Uterus (tissue), 4 donors: ENCODE measurements around the gene CHST8. TPM values are rescaled to one million over a fixed set of nuclear protein-coding genes. Genes with fewer than 3 reads are reported as not detected.

Source experiments
- DNase-seq, 2 donors: peaks; one replicate each; pipeline ENCODE4 v3.0.0-alpha.2; 2019 to 2020
- H3K27ac ChIP-seq, 2 donors: fragments of 200-600 bp; sonication (generic); 1 replicate in 1 of 2; 2 replicates in 1 of 2; pipeline ENCODE4 v1.5.1; 2016 to 2018
- H3K27me3 ChIP-seq, 2 donors: fragments of 200-600 bp; sonication (generic); one replicate each; pipeline ENCODE4 v1.5.1; 2018 to 2019; ENCODE audit warnings: control low read depth in 1 of 2
- H3K36me3 ChIP-seq, 2 donors: fragments of 200-600 bp; sonication (generic); one replicate each; pipeline ENCODE4 v1.5.1; 2019; ENCODE audit warnings: control low read depth in 1 of 2
- H3K4me1 ChIP-seq, 2 donors: fragments of 200-600 bp; sonication (generic); one replicate each; pipeline ENCODE4 v1.5.1; 2018 to 2019; ENCODE audit warnings: control low read depth in 1 of 2
- H3K4me3 ChIP-seq, 2 donors: fragments of 200-600 bp; sonication (generic); 1 replicate in 1 of 2; 2 replicates in 1 of 2; pipeline ENCODE4 v1.5.1; 2018 to 2019; ENCODE audit warnings: mild to moderate bottlenecking in 1 of 2
- H3K9me3 ChIP-seq, 2 donors: fragments of 200-600 bp; sonication (generic); one replicate each; pipeline ENCODE4 v1.5.1; 2019; ENCODE audit warnings: control low read depth in 1 of 2
- POLR2A ChIP-seq, 2 donors: fragments of 450-650 bp; IDR thresholded peaks; one replicate each; pipeline ENCODE4 v1.6.1; 2016; ENCODE audit warnings: antibody characterized with exemption in 2 of 2, mild to moderate bottlenecking in 1 of 2, moderate library complexity in 1 of 2
- intact Hi-C: fragments of 100-400 bp; cut with DNase I; formaldehyde crosslinking; loops from one replicate; pipeline ENCODE4 v1.15.1; 2023; ENCODE audit warnings: low total_unique reads
- total RNA-seq, 4 donors: library from RNA; depleted of rRNA in 3 of 4; stranded (reverse); fragments of >200 nt in 3 of 4; gene quantifications; one replicate each; pipeline versions ENCODE4 v1.1.0 to v1.2.4, GENCODE V29; 2014 to 2023
- TF ChIP-seq, protein P1 (sequence below), 4 experiments: fragments of 200-600 bp in 2 of 4; fragments of 450-650 bp in 2 of 4; sonication (generic) in 2 of 4; IDR thresholded peaks; one replicate each; pipeline ENCODE4 v1.5.1; 2016 to 2019; ENCODE audit warnings: antibody characterized with exemption in 4 of 4, mild to moderate bottlenecking in 2 of 4, moderate library complexity in 1 of 4
- donor health status: DM: yes; HTN: yes; CAD: no.

Gene CHST8
- total RNA-seq, 4 donors from 2014 or later, result 0.26 to 0.95 (median 0.69) TPM; not detected in 1

DNA sequence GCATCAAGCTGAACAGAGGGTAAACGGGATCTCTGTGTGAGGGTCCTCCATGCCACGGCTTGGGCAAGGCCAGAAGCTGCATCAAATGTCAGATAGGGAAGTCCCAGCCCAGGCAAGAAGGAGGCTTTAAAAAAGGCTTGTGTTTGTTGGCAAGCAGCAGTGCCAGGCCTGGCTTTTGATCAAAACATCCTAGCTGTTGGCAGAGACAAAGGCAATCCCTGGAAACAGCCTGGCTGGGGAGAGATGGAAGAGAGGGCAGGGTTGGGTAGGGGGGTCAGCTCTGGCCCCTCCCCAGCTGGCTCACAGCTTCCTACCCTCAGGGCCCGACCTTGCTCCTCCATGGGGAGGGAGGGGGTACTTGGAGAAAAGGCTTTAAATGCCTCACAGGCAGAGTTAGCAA, 113.2 kb downstream of the CHST8 start:
- TF ChIP-seq POLR2A (IDR thresholded peaks at IDR 0.05), result no peak
- TF ChIP-seq, protein P1, sequence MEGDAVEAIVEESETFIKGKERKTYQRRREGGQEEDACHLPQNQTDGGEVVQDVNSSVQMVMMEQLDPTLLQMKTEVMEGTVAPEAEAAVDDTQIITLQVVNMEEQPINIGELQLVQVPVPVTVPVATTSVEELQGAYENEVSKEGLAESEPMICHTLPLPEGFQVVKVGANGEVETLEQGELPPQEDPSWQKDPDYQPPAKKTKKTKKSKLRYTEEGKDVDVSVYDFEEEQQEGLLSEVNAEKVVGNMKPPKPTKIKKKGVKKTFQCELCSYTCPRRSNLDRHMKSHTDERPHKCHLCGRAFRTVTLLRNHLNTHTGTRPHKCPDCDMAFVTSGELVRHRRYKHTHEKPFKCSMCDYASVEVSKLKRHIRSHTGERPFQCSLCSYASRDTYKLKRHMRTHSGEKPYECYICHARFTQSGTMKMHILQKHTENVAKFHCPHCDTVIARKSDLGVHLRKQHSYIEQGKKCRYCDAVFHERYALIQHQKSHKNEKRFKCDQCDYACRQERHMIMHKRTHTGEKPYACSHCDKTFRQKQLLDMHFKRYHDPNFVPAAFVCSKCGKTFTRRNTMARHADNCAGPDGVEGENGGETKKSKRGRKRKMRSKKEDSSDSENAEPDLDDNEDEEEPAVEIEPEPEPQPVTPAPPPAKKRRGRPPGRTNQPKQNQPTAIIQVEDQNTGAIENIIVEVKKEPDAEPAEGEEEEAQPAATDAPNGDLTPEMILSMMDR (IDR thresholded peaks at IDR 0.05), result no peak
- no peaks in the 10 kb centered on the region for H3K9me3 ChIP-seq
- intact Hi-C loops, result no loop called here
- no peak overlapping the region for H3K4me3 ChIP-seq
- no peaks in the 10 kb centered on the region for H3K27me3 ChIP-seq
- H3K36me3 ChIP-seq, result no peaks in the 10 kb centered on the region
- no peaks in the 10 kb centered on the region for H3K4me1 ChIP-seq
- no peak overlapping the region for H3K27ac ChIP-seq
- DNase-seq, result no peak

DNA sequence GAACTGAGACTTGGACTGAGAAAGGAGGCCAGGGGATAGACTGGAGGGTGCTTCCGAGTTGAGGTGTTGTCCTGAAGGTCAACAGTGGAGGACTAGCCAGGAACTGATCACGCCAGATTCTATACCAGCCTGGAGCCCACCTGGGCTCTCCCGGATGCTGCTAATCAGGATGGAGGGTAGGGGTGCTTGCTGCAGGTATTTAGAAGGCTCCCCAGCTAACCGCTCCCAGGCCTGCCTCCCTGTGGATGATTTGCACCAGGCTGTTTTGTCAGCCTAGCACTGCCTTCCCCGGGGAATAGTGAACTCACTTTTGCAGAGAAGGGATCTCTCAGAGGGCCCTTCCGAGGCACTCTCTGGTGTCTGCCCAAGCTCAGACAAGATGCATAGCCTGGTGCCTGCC, 114.4 kb downstream of the CHST8 start:
- H3K27ac ChIP-seq, result no peak overlapping the region
- intact Hi-C loops, result no loop called here
- H3K9me3 ChIP-seq, result no peaks in the 10 kb centered on the region
- no peaks in the 10 kb centered on the region for H3K27me3 ChIP-seq
- TF ChIP-seq, protein P1 (IDR thresholded peaks at IDR 0.05), result no peak
- TF ChIP-seq POLR2A (IDR thresholded peaks at IDR 0.05), result no peak
- no peaks in the 10 kb centered on the region for H3K36me3 ChIP-seq
- H3K4me1 ChIP-seq, result no peaks in the 10 kb centered on the region
- H3K4me3 ChIP-seq, result no peak overlapping the region
- no peak for DNase-seq

DNA sequence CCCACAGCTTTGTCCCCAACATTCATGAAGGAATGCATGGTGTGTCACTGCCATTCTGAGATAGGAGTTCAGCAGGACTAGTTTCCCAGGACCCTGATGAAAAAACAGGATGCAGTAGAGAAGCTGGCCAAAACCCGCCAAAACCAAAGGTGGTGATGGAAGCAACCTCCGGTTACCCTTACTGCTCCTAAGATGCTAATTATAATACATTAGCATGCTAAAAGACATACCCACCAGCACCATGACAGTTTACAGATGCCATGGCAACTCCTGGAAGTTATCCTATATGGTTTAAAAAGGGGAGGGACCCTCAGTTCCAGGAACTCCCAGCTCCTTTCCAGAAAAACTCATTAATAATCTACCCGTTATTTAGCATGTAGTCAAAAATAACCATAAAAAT, 115.0 kb downstream of the CHST8 start:
- intact Hi-C loops, result no loop called here
- TF ChIP-seq, protein P1 (IDR thresholded peaks at IDR 0.05), result no peak
- TF ChIP-seq POLR2A (IDR thresholded peaks at IDR 0.05), result no peak

DNA sequence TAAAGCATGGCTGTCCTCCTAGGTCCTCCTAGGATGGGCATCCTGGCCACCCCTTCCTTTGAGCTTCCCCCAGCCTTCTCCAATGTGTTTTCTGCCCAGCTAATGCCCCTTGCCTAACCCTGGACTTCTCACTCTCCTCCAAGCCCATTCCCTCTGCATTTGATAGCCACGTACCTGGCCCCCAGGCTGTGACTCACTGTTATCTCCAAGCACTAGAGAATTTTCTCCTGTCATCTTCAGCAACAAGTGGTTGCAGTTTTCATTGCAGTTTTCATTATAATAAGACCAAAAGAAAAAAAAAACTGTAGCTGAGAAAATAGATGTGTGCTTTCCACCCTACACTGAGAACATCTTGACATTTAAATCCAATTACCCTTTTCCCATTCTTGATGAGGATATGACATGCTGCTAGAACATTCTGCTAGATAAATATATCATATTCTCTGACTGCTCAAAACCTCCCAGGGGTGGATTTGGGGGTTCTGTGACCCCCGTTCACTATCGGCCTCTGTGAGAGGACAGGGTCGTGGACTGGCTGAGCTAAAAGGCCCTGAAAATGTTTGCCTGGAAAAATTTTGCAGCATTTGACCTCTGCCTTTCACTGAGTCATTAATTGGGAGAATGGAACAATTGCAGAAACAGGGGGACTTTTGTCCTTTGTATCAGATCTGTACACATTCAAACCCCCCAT, 116.1 kb downstream of the CHST8 start:
- TF ChIP-seq, protein P1 (IDR thresholded peaks at IDR 0.05), result no peak
- TF ChIP-seq POLR2A (IDR thresholded peaks at IDR 0.05), result no peak
- H3K4me1 ChIP-seq, result no peaks in the 10 kb centered on the region
- intact Hi-C loops, result no loop called here
- H3K9me3 ChIP-seq, result no peaks in the 10 kb centered on the region
- no peaks in the 10 kb centered on the region for H3K36me3 ChIP-seq
- DNase-seq, result no peak
- H3K27ac ChIP-seq, result no peak overlapping the region
- H3K4me3 ChIP-seq, result no peak overlapping the region
- H3K27me3 ChIP-seq, result no peaks in the 10 kb centered on the region

More for the DNA sequence above, 115.0 kb downstream of the CHST8 start:
- Histone ChIP-seq H3K27ac (no peak overlapping the region), H3K9me3 (no peaks in the 10 kb centered on the region), H3K4me1 (no peaks in the 10 kb centered on the region), H3K36me3 (no peaks in the 10 kb centered on the region), H3K4me3 (no peak overlapping the region), H3K27me3 (no peaks in the 10 kb centered on the region)
- no peak for DNase-seq

DNA sequence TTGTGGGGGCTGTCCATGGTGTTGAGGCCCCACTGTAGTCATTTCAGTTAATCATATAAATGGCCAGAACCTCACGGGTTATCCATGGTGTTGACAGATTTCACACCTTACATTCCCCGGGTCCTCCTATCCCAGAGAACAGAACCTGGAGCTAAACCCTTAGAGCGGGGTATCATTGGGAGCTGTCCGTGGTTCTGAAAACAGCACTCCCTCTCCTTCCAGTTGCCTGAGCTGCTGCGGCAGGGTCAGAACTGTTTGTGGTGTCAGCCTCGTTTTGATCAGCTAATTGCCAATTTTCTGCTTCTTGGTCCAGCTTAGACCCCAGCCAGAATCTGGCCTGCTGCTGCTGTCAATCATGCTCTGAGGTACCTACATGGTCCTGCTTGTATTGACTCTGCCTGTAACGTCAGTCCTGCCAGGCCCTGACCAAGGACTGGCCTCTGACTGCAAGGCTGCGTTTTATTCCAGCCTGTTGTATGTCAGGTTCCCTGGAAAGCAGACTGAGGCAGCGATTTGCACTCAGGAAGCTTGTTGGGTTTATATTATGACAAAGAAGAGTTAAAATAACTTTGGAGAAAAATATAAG, 119.2 kb downstream of the CHST8 start:
- Histone ChIP-seq H3K4me1 (no peaks in the 10 kb centered on the region), H3K27me3 (no peaks in the 10 kb centered on the region), H3K4me3 (no peak overlapping the region), H3K27ac (no peak overlapping the region), H3K36me3 (no peaks in the 10 kb centered on the region), H3K9me3 (no peaks in the 10 kb centered on the region)
- TF ChIP-seq, protein P1 (IDR thresholded peaks at IDR 0.05), result no peak
- TF ChIP-seq POLR2A (IDR thresholded peaks at IDR 0.05), result no peak
- DNase-seq, result no peak
- intact Hi-C loops, result no loop called here
